Measurements from ENCODE around the gene CKB. TPM values are rescaled to one million over a fixed set of nuclear protein-coding genes. Genes with fewer than 3 reads are reported as not detected.

CKB gene
- total RNA-seq, 1 experiment from 2014 or later = 46.7 TPM

DNA sequence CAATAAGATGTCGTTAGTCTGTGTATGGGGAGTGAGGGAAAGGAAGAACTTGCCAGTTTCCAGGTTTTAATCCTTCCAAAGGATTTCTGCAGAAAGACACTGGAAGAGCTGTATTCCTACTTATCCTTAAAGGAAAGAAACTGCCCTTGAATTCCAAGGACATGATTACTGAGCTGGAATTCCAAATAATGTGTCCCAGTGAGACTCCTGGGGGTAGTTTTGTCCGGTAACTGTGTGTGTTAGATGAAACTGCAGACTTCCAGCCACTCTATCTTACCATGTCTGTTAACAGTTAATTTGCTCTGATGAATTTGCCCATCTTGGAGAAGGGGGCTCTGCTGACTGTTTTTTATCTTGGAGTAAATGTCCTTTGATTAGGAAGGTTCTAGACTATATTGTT is 33.0 kb downstream of the CKB start:
- DNase-seq (ENCODE audit: low read depth) = no peak

- peak; percentile 34 for DNase-seq (ENCODE audit: low read depth)
Observed at GRCh38 chr14:103488960-103489359, 33.7 kb downstream of the CKB start.

DNA sequence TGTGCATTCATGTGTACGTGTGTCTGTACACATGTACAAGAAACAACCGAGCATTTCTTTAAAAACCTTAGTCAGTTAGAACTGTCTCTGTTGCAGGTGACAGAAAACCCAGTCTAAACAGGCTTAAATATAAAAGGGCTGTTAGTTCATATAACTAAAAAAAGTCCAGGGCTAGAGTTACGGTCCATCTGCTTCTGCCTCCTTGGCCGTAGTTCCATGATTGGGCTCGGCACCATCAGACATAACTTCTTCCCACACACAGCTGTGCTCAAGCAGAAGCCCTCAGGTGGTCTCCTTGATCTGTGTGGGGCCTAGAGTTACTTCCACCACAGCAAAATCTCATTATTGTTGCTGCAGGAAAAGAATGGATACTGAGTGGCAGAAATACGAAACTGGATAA is 34.6 kb downstream of the CKB start:
- DNase-seq (ENCODE audit: low read depth) = no peak

GRCh38 chr14:103485504-103485903 is 37.1 kb downstream of the CKB start:
- no peak for DNase-seq (ENCODE audit: low read depth)

GRCh38 chr14:103483600-103483999 is 39.0 kb downstream of the CKB start:
- DNase-seq (ENCODE audit: low read depth) = peak; percentile 92

DNA sequence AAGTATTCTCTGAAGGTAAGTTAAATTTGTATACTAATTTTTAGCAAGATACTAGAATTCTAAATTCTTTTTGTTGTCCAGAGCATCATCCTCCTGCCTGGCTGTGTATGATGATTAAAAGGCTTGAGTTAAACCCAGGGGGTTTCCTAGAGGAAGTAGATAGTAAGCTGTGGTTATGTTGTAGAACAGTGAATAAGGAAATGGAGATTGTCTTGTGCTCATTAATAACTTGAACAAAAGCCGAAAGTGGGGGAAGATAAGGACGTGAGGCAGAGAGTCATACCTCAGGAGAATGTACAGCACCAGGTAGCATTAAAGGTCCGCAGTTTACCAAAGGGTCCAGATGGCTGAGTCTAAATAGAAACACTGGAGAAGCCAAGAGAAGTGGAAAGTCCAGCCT is 42.0 kb downstream of the CKB start:
- DNase-seq (ENCODE audit: low read depth) = no peak

DNA sequence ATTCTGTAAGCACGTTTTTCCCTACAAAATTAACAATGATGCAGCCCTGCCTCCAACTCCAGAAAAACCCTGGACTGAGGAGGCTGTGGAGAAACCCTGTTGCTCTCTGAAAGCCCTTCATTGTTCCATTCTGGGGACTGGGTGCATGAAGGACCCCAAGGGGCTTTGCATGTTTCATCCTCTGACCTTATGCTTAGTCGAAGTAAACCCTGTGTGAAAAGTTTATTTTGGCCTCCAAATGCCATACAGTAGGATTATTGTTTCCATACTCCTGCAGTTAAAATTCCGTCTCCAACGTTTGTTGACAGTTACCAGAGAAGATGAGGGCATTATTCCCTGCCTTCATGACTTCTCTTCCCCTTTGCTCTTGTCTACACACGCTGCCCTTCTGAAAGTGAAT is 46.0 kb downstream of the CKB start:
- DNase-seq (ENCODE audit: low read depth) = no peak

- DNase-seq (ENCODE audit: low read depth) = no peak
Observed at GRCh38 chr14:103476065-103476464, 46.6 kb downstream of the CKB start.

DNA sequence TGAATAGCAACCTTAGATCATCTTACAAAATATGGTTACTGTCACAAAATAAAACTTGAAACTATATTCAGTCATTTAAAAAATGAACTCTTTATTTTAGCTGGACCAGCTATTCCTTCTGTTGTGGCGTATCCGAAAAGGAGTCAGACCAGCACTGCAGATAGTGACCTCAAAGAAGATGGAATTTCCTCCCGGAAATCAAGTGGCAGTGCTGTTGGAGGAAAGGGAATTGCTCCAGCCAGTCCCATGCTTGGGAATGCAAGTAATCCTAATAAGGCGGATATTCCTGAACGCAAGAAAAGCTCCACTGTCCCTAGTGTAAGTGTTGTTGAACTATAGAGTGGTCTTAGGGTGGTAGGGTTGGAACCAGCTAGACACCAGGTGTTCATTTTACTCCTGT is 47.7 kb downstream of the CKB start:
- DNase-seq (ENCODE audit: low read depth) = no peak

DNA sequence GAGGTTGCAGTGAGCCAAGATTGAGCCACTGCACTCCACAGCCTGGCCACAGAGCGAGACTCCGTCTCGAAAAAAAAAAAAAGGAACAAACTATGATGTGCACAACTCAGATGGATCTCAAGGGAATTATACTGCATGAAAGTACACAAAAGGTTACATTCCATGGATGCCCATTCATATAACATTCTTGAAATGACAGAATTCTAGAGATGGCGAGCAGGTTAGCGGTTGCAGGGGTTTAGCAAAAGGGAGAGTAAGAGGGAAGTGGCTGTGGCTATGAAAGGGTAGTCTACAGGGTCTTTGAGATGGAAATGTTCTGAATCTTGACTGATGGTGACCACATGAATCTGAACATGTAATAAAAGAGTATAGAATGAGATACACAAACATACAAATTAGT is 49.7 kb downstream of the CKB start:
- DNase-seq (ENCODE audit: low read depth) = peak; percentile 6

Other genes starting within 250 kb of the CKB start
- gene EIF5, start 188.6 kb downstream of the CKB start, total RNA-seq (2014; rRNA removed) = 160 and 224 TPM in 2 replicates
- gene MARK3, start 137.4 kb downstream of the CKB start, total RNA-seq (2014; rRNA removed) = 60.1 and 61.1 TPM in 2 replicates
- gene TRMT61A, start 6.4 kb upstream of the CKB start, total RNA-seq (2014; rRNA removed) = 20.3 and 21.6 TPM in 2 replicates
- gene BAG5, start 39.8 kb upstream of the CKB start, total RNA-seq (2014; rRNA removed) = 33.0 and 33.8 TPM in 2 replicates
- 43.7 and 59.7 TPM in 2 replicates for gene COA8, start 40.1 kb upstream of the CKB start, total RNA-seq (2014; rRNA removed)
- 258 and 283 TPM in 2 replicates for gene KLC1, start 106.4 kb upstream of the CKB start, total RNA-seq (2014; rRNA removed)
- 46.7 and 51.7 TPM in 2 replicates for gene XRCC3, start 192.6 kb upstream of the CKB start, total RNA-seq (2014; rRNA removed)
- 36.2 and 46.3 TPM in 2 replicates for gene ZFYVE21, start 193.0 kb upstream of the CKB start, total RNA-seq (2014; rRNA removed)

Measured in LHCN-M2 (cell line).